HepG2 (cell line): ENCODE data around the gene COPS3. TPM values are rescaled to one million over a fixed set of nuclear protein-coding genes. Genes with fewer than 3 reads are reported as not detected.

Experiments
- ARID4A ChIP-seq: sonication (generic); formaldehyde crosslinking; IDR thresholded peaks from 2 replicates; pipeline ENCODE4 v1.5.0; 2020; ENCODE audit warnings: mild to moderate bottlenecking, missing genetic modification reagents, borderline replicate concordance
- BHLHE40 ChIP-seq: IDR thresholded peaks from 2 replicates; pipeline ENCODE4 v1.6.1; 2011; ENCODE audit warnings: low read length, improper control_type of control experiment
- DR1 ChIP-seq: sonication (generic); formaldehyde crosslinking; IDR thresholded peaks from 2 replicates; pipeline ENCODE4 v1.8.0; 2021; ENCODE audit warnings: mild to moderate bottlenecking, missing genetic modification reagents, inconsistent platforms
- ELF3 ChIP-seq: IDR thresholded peaks from 2 replicates; pipeline ENCODE4 v1.6.1; 2016; ENCODE audit warnings: missing genetic modification reagents, missing compliant biosample characterization
- FOXA1 ChIP-seq, 2 experiments: fragments of 450-650 bp in 1 of 2; sonication (generic) in 1 of 2; formaldehyde crosslinking in 1 of 2; IDR thresholded peaks; 2 replicates each; pipeline versions ENCODE4 v1.4.0 to v1.6.1; 2016 to 2020; ENCODE audit warnings: missing genetic modification reagents in 1 of 2
- KAT7 ChIP-seq: IDR thresholded peaks from 2 replicates; pipeline ENCODE4 v1.6.1; 2018; ENCODE audit warnings: borderline replicate concordance, missing compliant biosample characterization
- KMT2B ChIP-seq: IDR thresholded peaks from 2 replicates; pipeline ENCODE4 v1.6.1; 2016; ENCODE audit warnings: missing genetic modification reagents, missing compliant biosample characterization
- MAFF ChIP-seq: IDR thresholded peaks from 2 replicates; pipeline ENCODE4 v1.6.1; 2011; ENCODE audit warnings: low read depth, low read length, improper control_type of control experiment
- NONO ChIP-seq, 2 experiments: fragments of 450-650 bp in 1 of 2; sonication (generic) in 1 of 2; formaldehyde crosslinking in 1 of 2; IDR thresholded peaks in 1 of 2; conservative IDR thresholded peaks in 1 of 2; 2 replicates each; pipeline versions ENCODE4 v1.6.1 to v1.8.0; 2017 to 2022; ENCODE audit warnings: mild to moderate bottlenecking in 1 of 2, missing genetic modification reagents in 1 of 2, moderate library complexity in 1 of 2
- RAD21 ChIP-seq: fragments of 450-650 bp; formaldehyde crosslinking; IDR thresholded peaks from 2 replicates; pipeline ENCODE4 v1.5.0; 2020; ENCODE audit warnings: mild to moderate bottlenecking
- TEAD3 ChIP-seq: optimal IDR thresholded peaks from 2 replicates; pipeline ENCODE3; 2016; ENCODE audit warnings: borderline replicate concordance
- TFDP1 ChIP-seq: IDR thresholded peaks from 2 replicates; pipeline ENCODE4 v1.6.1; 2016; ENCODE audit warnings: missing compliant biosample characterization, missing genetic modification reagents, borderline replicate concordance
- TGIF2 ChIP-seq: IDR thresholded peaks from 2 replicates; pipeline ENCODE4 v1.6.1; 2016; ENCODE audit warnings: control low read depth, missing compliant biosample characterization
- ZFP62 ChIP-seq: sonication (generic); formaldehyde crosslinking; IDR thresholded peaks from 2 replicates; pipeline ENCODE4 v1.4.0; 2020; ENCODE audit warnings: missing genetic modification reagents
- ZNF446 ChIP-seq: sonication (generic); formaldehyde crosslinking; IDR thresholded peaks from 2 replicates; pipeline ENCODE4 v1.5.0; 2020; ENCODE audit warnings: mild to moderate bottlenecking, missing genetic modification reagents
- polyA plus RNA-seq, 8 experiments: library from polyadenylated mRNA; depleted of rRNA in 3 of 8; stranded (reverse) in 7 of 8; unstranded in 1 of 8; fragments of >200 nt; fragmentation: Illumina TruSeq in 4 of 8; extraction: Trizol in 4 of 8; gene quantifications; 2 replicates each; pipeline versions ENCODE4 v1.2.1 to v1.2.3, GENCODE V29; 2011 to 2016; ENCODE audit warnings: low read depth in 4 of 8, missing spikeins in 1 of 8, mixed read lengths in 1 of 8; ENCODE audit not compliant: insufficient read depth in 1 of 8
- total RNA-seq, 5 experiments: library from RNA; depleted of rRNA; stranded (reverse); fragments of >200 nt; fragmentation: Illumina TruSeq; extraction: Trizol; gene quantifications; 2 replicates each; pipeline ENCODE4 v1.2.3, GENCODE V29; 2016; ENCODE audit warnings: low read depth in 1 of 5
- TF ChIP-seq, protein P1 (sequence below): sonication (generic); formaldehyde crosslinking; IDR thresholded peaks from 2 replicates; pipeline ENCODE4 v1.5.0; 2020; ENCODE audit warnings: mild to moderate bottlenecking, missing genetic modification reagents
- TF ChIP-seq, protein P2 (sequence below): sonication (generic); formaldehyde crosslinking; IDR thresholded peaks from 2 replicates; pipeline ENCODE4 v1.8.0; 2023; ENCODE audit warnings: mild to moderate bottlenecking, missing genetic modification reagents
- TF ChIP-seq, protein P3 (sequence below): IDR thresholded peaks from 2 replicates; pipeline ENCODE4 v1.6.1; 2018; ENCODE audit warnings: missing genetic modification reagents

COPS3 gene
- total and polyA plus RNA-seq, 2 of the 13 experiments (the other 11 are each of a cell fraction or from before 2014, with no cell fraction given), result 46.3 to 103 TPM

DNA sequence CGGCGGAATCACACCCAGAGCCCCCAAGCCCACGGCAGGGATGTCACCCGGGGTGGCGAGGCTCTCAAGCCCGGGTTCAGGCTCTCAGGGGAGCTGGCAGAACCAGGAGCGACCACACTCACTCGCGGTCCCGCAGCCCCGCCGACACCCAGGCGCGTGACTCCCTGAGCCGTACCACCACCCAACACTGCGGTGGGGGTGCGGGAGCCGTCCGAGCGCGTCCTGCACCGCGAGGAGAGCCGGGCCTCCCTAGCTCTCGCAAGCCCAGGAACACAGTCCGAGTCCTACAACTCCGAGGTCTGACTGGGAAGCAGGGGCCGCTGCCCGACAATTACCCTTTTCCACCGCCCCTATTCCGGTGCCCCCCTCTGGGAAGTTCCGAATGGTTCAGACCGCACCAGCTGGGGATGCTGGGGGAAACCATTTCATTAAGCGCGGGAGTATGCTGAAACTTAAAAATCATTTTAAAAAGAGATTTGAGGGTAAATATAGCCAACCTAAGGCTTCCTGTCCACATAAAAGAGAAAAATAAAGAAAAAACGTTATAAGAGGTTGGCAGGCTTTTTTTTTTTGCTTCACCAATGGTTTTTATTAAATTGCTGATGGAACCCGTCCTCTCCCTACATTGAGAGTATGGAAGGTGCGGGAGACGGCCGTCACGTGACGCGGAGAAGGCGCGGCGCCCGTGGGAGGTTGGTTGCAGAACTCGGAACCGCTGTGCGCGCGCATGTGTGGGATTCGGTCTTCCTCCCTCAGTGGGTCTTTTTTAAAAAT is 43.8 kb downstream of the COPS3 start, which contains the start of gene FLCN (continued):
- peak; percentile 90 for TF ChIP-seq ARID4A (CRISPR knock-in tag)
- no peak for TF ChIP-seq FOXA1 (IDR thresholded peaks at IDR 0.05)
- no peak for TF ChIP-seq FOXA1 (CRISPR knock-in tag; IDR thresholded peaks at IDR 0.05)
- peak; percentile 77 for TF ChIP-seq MAFF
- peak; percentile 96 for TF ChIP-seq BHLHE40
- no peak for TF ChIP-seq ELF3
- TF ChIP-seq TGIF2 (CRISPR knock-in tag), result no peak
- TF ChIP-seq KAT7, result no peak
- TF ChIP-seq, protein P1, sequence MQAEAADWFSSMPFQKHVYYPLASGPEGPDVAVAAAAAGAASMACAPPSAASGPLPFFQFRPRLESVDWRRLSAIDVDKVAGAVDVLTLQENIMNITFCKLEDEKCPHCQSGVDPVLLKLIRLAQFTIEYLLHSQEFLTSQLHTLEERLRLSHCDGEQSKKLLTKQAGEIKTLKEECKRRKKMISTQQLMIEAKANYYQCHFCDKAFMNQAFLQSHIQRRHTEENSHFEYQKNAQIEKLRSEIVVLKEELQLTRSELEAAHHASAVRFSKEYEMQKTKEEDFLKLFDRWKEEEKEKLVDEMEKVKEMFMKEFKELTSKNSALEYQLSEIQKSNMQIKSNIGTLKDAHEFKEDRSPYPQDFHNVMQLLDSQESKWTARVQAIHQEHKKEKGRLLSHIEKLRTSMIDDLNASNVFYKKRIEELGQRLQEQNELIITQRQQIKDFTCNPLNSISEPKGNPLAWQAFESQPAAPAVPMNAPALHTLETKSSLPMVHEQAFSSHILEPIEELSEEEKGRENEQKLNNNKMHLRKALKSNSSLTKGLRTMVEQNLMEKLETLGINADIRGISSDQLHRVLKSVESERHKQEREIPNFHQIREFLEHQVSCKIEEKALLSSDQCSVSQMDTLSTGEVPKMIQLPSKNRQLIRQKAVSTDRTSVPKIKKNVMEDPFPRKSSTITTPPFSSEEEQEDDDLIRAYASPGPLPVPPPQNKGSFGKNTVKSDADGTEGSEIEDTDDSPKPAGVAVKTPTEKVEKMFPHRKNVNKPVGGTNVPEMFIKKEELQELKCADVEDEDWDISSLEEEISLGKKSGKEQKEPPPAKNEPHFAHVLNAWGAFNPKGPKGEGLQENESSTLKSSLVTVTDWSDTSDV (CRISPR knock-in tag), result no peak
- TF ChIP-seq NONO (IDR thresholded peaks at IDR 0.05), result peak; percentile 76; the same call in 1 of the 2 replicates
- peak; percentile 77 for TF ChIP-seq NONO (CRISPR knock-in tag; conservative IDR thresholded peaks at IDR 0.05)
- peak; percentile 47; the same call in 1 of the 2 replicates for TF ChIP-seq RAD21 (CRISPR knock-in tag)
- no peak for TF ChIP-seq DR1 (CRISPR knock-in tag)
- peak; percentile 77 for TF ChIP-seq KMT2B (CRISPR knock-in tag)
- TF ChIP-seq, protein P2, sequence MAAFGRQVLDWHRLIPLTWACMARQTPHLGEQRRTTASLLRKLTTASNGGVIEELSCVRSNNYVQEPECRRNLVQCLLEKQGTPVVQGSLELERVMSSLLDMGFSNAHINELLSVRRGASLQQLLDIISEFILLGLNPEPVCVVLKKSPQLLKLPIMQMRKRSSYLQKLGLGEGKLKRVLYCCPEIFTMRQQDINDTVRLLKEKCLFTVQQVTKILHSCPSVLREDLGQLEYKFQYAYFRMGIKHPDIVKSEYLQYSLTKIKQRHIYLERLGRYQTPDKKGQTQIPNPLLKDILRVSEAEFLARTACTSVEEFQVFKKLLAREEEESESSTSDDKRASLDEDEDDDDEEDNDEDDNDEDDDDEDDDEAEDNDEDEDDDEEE (CRISPR knock-in tag), result peak; percentile 27; the same call in 1 of the 2 replicates
- 0 out of 2 replicates have a peak, but pooled peaks have one; percentile 36 for TF ChIP-seq ZFP62 (CRISPR knock-in tag)
- no peak for TF ChIP-seq TEAD3 (CRISPR knock-in tag)
- TF ChIP-seq TFDP1 (CRISPR knock-in tag), result no peak
- TF ChIP-seq, protein P3, sequence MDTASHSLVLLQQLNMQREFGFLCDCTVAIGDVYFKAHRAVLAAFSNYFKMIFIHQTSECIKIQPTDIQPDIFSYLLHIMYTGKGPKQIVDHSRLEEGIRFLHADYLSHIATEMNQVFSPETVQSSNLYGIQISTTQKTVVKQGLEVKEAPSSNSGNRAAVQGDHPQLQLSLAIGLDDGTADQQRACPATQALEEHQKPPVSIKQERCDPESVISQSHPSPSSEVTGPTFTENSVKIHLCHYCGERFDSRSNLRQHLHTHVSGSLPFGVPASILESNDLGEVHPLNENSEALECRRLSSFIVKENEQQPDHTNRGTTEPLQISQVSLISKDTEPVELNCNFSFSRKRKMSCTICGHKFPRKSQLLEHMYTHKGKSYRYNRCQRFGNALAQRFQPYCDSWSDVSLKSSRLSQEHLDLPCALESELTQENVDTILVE (CRISPR knock-in tag), result 0 out of 2 replicates have a peak, but pooled peaks have one; percentile 25
- TF ChIP-seq ZNF446 (CRISPR knock-in tag), result no peak
